ENCODE measurements around the gene PLSCR4.

- no peak for TF ChIP-seq EZH2phosphoT487 (IDR thresholded peaks at IDR 0.05; ENCODE audit: insufficient read depth, low read depth)
- no peak for TF ChIP-seq EZH2 (IDR thresholded peaks at IDR 0.05; ENCODE audit: insufficient read depth, poor library complexity, severe bottlenecking)
These were observed 17.8 kb upstream of the PLSCR4 start for GRCh38 chr3:146268535-146269219.
